ENCODE data around the gene MKLN1. TPM values are rescaled to one million over a fixed set of nuclear protein-coding genes. Genes with fewer than 3 reads are reported as not detected.

Gene MKLN1
- total and polyA plus RNA-seq, 2 donors, result 14.4 to 28.9 TPM

- DNase-seq (ENCODE audit: low read depth in 6 of 9, low spot score in 9 of 9), result peak in 8 of 9 donors; percentile 4 to 69 (median 30)
Observed at GRCh38 chr7:131370523-131370968, 42.9 kb downstream of the MKLN1 start.

DNA sequence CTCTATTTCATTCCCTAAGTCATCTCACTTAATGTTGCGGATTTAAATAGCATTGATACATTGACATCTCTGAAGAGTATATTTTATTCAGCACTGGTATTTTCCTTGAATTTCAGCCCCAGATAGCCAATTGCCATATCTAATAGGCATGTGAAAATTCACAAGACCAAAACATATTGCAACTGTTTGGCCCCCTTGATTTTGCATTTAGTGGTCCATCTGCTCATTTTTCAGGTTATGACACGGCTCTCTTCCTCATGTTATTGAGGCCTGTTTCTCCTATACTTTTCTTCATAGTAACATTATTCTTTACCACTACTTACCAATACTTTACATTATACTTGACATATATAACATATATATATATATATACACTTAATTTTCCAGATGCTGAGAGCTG lies 43.7 kb downstream of the MKLN1 start:
- Histone ChIP-seq H3K4me1 (ENCODE audit: control insufficient read depth in 2 of 2, insufficient read depth in 2 of 2, low read length in 2 of 2) (peaks cover 6 to 9% of the 10 kb centered on the region in 2 donors), H3K36me3 (ENCODE audit: control insufficient read depth in 2 of 2, insufficient read depth in 2 of 2, low read length in 1 of 2) (no peaks in the 10 kb centered on the region), H3K27ac (ENCODE audit: low read depth in 1 of 2, low read length in 1 of 2) (no peak overlapping the region), H3K4me3 (ENCODE audit: low read length in 2 of 2) (no peak overlapping the region), H3K27me3 (ENCODE audit: control insufficient read depth in 2 of 2, insufficient read depth in 1 of 2, low read length in 1 of 2) (no peaks in the 10 kb centered on the region), H3K9me3 (ENCODE audit: control insufficient read depth in 2 of 2, insufficient read depth in 1 of 2, low read length in 1 of 2) (no peaks in the 10 kb centered on the region)
- DNase-seq (ENCODE audit: low read depth in 6 of 9, low spot score in 9 of 9), result no peak
- 96% methylated on average over 2 of the region's 2 CpGs for WGBS

More at GRCh38 chr7:131370523-131370968, 42.9 kb downstream of the MKLN1 start:
- H3K9me3 ChIP-seq (ENCODE audit: control insufficient read depth in 2 of 2, insufficient read depth in 1 of 2, low read length in 1 of 2), result no peaks in the 10 kb centered on the region
- no peaks in the 10 kb centered on the region for H3K36me3 ChIP-seq (ENCODE audit: control insufficient read depth in 2 of 2, insufficient read depth in 2 of 2, low read length in 1 of 2)
- H3K4me3 ChIP-seq (ENCODE audit: low read length in 2 of 2), result no peak overlapping the region
- H3K27ac ChIP-seq (ENCODE audit: low read depth in 1 of 2, low read length in 1 of 2), result no peak overlapping the region
- 16% methylated on average over 1 of the region's 1 CpG for WGBS
- H3K27me3 ChIP-seq (ENCODE audit: control insufficient read depth in 2 of 2, insufficient read depth in 1 of 2, low read length in 1 of 2), result no peaks in the 10 kb centered on the region
- H3K4me1 ChIP-seq (ENCODE audit: control insufficient read depth in 2 of 2, insufficient read depth in 2 of 2, low read length in 2 of 2), result peaks cover 6 to 9% of the 10 kb centered on the region in 2 donors

- no peak overlapping the region for H3K4me3 ChIP-seq (ENCODE audit: low read length in 2 of 2)
- no peak overlapping the region for H3K27ac ChIP-seq (ENCODE audit: low read depth in 1 of 2, low read length in 1 of 2)
- no peaks in the 10 kb centered on the region for H3K27me3 ChIP-seq (ENCODE audit: control insufficient read depth in 2 of 2, insufficient read depth in 1 of 2, low read length in 1 of 2)
- H3K9me3 ChIP-seq (ENCODE audit: control insufficient read depth in 2 of 2, insufficient read depth in 1 of 2, low read length in 1 of 2), result no peaks in the 10 kb centered on the region
- H3K4me1 ChIP-seq (ENCODE audit: control insufficient read depth in 2 of 2, insufficient read depth in 2 of 2, low read length in 2 of 2), result peaks cover 6 to 9% of the 10 kb centered on the region in 2 donors
- no peak for DNase-seq (ENCODE audit: low read depth in 6 of 9, low spot score in 9 of 9)
- WGBS, result 96% methylated on average over 1 of the region's 1 CpG
- no peaks in the 10 kb centered on the region for H3K36me3 ChIP-seq (ENCODE audit: control insufficient read depth in 2 of 2, insufficient read depth in 2 of 2, low read length in 1 of 2)
Observed at GRCh38 chr7:131372554-131372953, 44.9 kb downstream of the MKLN1 start.

DNA sequence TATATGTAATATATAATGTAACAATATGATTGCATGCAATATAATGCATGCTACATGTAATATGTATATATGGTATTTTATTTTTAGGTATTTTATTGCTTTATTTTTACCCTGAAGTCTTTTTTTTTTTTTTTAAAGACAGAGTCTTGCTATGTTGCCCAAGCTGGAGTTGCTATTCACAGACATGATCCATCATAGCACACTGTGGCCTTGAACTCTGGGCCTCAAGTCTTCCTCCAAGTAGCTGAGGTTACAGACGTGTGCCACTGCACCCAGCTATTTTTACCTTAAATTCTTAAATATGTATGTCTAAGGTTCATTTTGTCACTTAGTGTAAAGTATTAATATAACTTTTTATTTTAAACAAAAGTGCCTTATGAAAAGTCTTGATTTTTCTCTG lies 47.1 kb downstream of the MKLN1 start:
- Histone ChIP-seq H3K27me3 (ENCODE audit: control insufficient read depth in 2 of 2, insufficient read depth in 1 of 2, low read length in 1 of 2) (no peaks in the 10 kb centered on the region), H3K36me3 (ENCODE audit: control insufficient read depth in 2 of 2, insufficient read depth in 2 of 2, low read length in 1 of 2) (no peaks in the 10 kb centered on the region), H3K9me3 (ENCODE audit: control insufficient read depth in 2 of 2, insufficient read depth in 1 of 2, low read length in 1 of 2) (no peaks in the 10 kb centered on the region), H3K4me1 (ENCODE audit: control insufficient read depth in 2 of 2, insufficient read depth in 2 of 2, low read length in 2 of 2) (peaks cover 6 to 7% of the 10 kb centered on the region in 2 donors), H3K4me3 (ENCODE audit: low read length in 2 of 2) (no peak overlapping the region), H3K27ac (ENCODE audit: low read depth in 1 of 2, low read length in 1 of 2) (no peak overlapping the region)
- DNase-seq (ENCODE audit: low read depth in 6 of 9, low spot score in 9 of 9), result no peak
- WGBS, result 97% methylated on average over 1 of the region's 1 CpG

DNA sequence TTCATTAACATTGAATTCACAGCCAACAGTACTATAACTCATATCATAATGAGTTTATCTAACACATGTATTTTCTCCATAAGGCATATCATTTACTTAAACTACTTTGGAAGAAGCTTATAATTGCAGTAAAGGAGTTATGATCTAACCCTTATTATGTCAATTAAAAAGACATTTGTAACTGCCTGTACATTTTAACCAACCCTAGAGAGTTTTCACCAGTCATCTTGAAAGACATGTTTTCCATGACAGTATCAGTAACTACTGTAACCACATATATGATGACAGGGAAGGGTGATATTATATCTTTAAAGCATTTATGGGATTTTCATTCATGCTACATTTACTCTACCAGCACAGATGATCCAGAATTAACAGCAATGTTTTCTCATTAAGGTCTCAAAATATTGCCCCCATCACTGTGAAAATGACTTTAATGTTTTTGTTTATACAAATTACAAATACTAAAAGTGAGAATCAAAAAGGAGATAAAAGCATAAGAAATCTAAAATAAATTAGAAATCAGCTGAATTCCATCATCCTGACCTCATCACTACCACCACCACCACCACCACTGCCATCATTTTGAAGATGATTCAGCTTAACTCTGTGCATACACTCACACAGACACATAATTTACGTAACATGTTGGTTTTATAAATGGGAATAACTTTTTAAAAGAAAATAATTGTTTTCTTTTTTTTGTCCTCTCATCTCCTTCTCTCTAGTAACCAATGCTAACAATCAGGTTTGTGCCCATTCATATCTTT lies 53.6 kb downstream of the MKLN1 start:
- H3K9me3 ChIP-seq (ENCODE audit: control insufficient read depth in 2 of 2, insufficient read depth in 1 of 2, low read length in 1 of 2), result no peaks in the 10 kb centered on the region
- H3K4me3 ChIP-seq (ENCODE audit: low read length in 2 of 2), result no peak overlapping the region
- H3K4me1 ChIP-seq (ENCODE audit: control insufficient read depth in 2 of 2, insufficient read depth in 2 of 2, low read length in 2 of 2), result no peaks in the 10 kb centered on the region
- H3K36me3 ChIP-seq (ENCODE audit: control insufficient read depth in 2 of 2, insufficient read depth in 2 of 2, low read length in 1 of 2), result no peaks in the 10 kb centered on the region
- no peaks in the 10 kb centered on the region for H3K27me3 ChIP-seq (ENCODE audit: control insufficient read depth in 2 of 2, insufficient read depth in 1 of 2, low read length in 1 of 2)
- H3K27ac ChIP-seq (ENCODE audit: low read depth in 1 of 2, low read length in 1 of 2), result no peak overlapping the region
- no peak for DNase-seq (ENCODE audit: low read depth in 6 of 9, low spot score in 9 of 9)
- WGBS, result 98% methylated on average over 1 of the region's 1 CpG

- Histone ChIP-seq H3K36me3 (ENCODE audit: control insufficient read depth in 2 of 2, insufficient read depth in 2 of 2, low read length in 1 of 2) (no peaks in the 10 kb centered on the region), H3K9me3 (ENCODE audit: control insufficient read depth in 2 of 2, insufficient read depth in 1 of 2, low read length in 1 of 2) (no peaks in the 10 kb centered on the region), H3K4me3 (ENCODE audit: low read length in 2 of 2) (no peak overlapping the region), H3K27ac (ENCODE audit: low read depth in 1 of 2, low read length in 1 of 2) (no peak overlapping the region), H3K4me1 (ENCODE audit: control insufficient read depth in 2 of 2, insufficient read depth in 2 of 2, low read length in 2 of 2) (no peaks in the 10 kb centered on the region), H3K27me3 (ENCODE audit: control insufficient read depth in 2 of 2, insufficient read depth in 1 of 2, low read length in 1 of 2) (no peaks in the 10 kb centered on the region)
- DNase-seq (ENCODE audit: low read depth in 6 of 9, low spot score in 9 of 9), result no peak
- 97% methylated on average over 2 of the region's 2 CpGs for WGBS
Observed at GRCh38 chr7:131383417-131384285, 56.0 kb downstream of the MKLN1 start.

- no peaks in the 10 kb centered on the region for H3K36me3 ChIP-seq (ENCODE audit: control insufficient read depth in 2 of 2, insufficient read depth in 2 of 2, low read length in 1 of 2)
- DNase-seq (ENCODE audit: low read depth in 6 of 9, low spot score in 9 of 9), result no peak
- no peak overlapping the region for H3K4me3 ChIP-seq (ENCODE audit: low read length in 2 of 2)
- no peaks in the 10 kb centered on the region for H3K9me3 ChIP-seq (ENCODE audit: control insufficient read depth in 2 of 2, insufficient read depth in 1 of 2, low read length in 1 of 2)
- H3K4me1 ChIP-seq (ENCODE audit: control insufficient read depth in 2 of 2, insufficient read depth in 2 of 2, low read length in 2 of 2), result no peaks in the 10 kb centered on the region
- H3K27ac ChIP-seq (ENCODE audit: low read depth in 1 of 2, low read length in 1 of 2), result no peak overlapping the region
- over 99% methylated on average over 2 of the region's 2 CpGs for WGBS
- no peaks in the 10 kb centered on the region for H3K27me3 ChIP-seq (ENCODE audit: control insufficient read depth in 2 of 2, insufficient read depth in 1 of 2, low read length in 1 of 2)
Observed at GRCh38 chr7:131384286-131384635, 56.6 kb downstream of the MKLN1 start.

DNA sequence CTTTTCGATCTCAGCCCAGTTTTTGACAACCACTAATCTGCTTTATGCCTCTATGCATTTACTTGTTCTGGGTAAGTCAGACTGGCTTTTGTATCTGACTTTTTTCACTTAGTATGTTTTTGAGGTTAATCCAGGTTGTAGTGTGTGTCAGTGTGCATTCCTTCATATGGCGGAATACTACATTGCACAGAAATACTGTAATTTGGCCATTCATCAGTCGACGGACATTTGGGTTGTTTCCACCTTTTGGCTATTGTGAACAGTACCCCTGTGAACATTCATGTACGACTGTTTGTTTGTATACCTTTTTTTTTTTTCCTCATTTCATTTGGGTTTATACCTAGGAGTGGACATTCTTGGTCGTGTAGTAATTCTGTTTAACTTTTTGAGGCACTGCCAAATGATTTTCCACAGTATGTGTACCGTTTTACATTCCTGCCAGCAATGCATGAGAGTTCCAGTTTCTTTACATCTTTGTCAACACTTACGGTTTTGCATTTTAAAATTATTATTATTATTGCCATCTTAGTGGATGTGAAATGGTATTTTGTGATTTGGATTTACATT lies 57.4 kb downstream of the MKLN1 start:
- H3K4me1 ChIP-seq (ENCODE audit: control insufficient read depth in 2 of 2, insufficient read depth in 2 of 2, low read length in 2 of 2), result no peaks in the 10 kb centered on the region
- no peak overlapping the region for H3K27ac ChIP-seq (ENCODE audit: low read depth in 1 of 2, low read length in 1 of 2)
- no peaks in the 10 kb centered on the region for H3K27me3 ChIP-seq (ENCODE audit: control insufficient read depth in 2 of 2, insufficient read depth in 1 of 2, low read length in 1 of 2)
- no peak for DNase-seq (ENCODE audit: low read depth in 6 of 9, low spot score in 9 of 9)
- H3K4me3 ChIP-seq (ENCODE audit: low read length in 2 of 2), result no peak overlapping the region
- H3K36me3 ChIP-seq (ENCODE audit: control insufficient read depth in 2 of 2, insufficient read depth in 2 of 2, low read length in 1 of 2), result no peaks in the 10 kb centered on the region
- 98% methylated on average over 8 of the region's 8 CpGs for WGBS
- H3K9me3 ChIP-seq (ENCODE audit: control insufficient read depth in 2 of 2, insufficient read depth in 1 of 2, low read length in 1 of 2), result no peaks in the 10 kb centered on the region

GRCh38 chr7:131388126-131388525 lies 60.5 kb downstream of the MKLN1 start:
- H3K4me3 ChIP-seq (ENCODE audit: low read length in 2 of 2), result no peak overlapping the region
- H3K27me3 ChIP-seq (ENCODE audit: control insufficient read depth in 2 of 2, insufficient read depth in 1 of 2, low read length in 1 of 2), result no peaks in the 10 kb centered on the region
- H3K36me3 ChIP-seq (ENCODE audit: control insufficient read depth in 2 of 2, insufficient read depth in 2 of 2, low read length in 1 of 2), result no peaks in the 10 kb centered on the region
- DNase-seq (ENCODE audit: low read depth in 6 of 9, low spot score in 9 of 9), result no peak
- H3K4me1 ChIP-seq (ENCODE audit: control insufficient read depth in 2 of 2, insufficient read depth in 2 of 2, low read length in 2 of 2), result no peaks in the 10 kb centered on the region
- no peak overlapping the region for H3K27ac ChIP-seq (ENCODE audit: low read depth in 1 of 2, low read length in 1 of 2)
- WGBS, result 97% methylated on average over 1 of the region's 1 CpG
- no peaks in the 10 kb centered on the region for H3K9me3 ChIP-seq (ENCODE audit: control insufficient read depth in 2 of 2, insufficient read depth in 1 of 2, low read length in 1 of 2)

Data from thymus (tissue), 11 donors.